SK-N-SH (cell line): Measurements from ENCODE around the gene KAT8. TPM values are rescaled to one million over a fixed set of nuclear protein-coding genes. Genes with fewer than 3 reads are reported as not detected.

Experiments used
- CTCF ChIA-PET: fragments of 300-600, 350-600 bp; formaldehyde crosslinking; extraction: SDS; loops from one replicate; lab custom pipeline; 2021; lab: Yijun Ruan, JAX
- POLR2A ChIA-PET: fragments of 350-600 bp; sonication (Branson Sonifier 250); formaldehyde crosslinking; extraction: SDS; loops from one replicate; lab custom pipeline; 2020; ENCODE audit warnings: antibody characterized with exemption, inconsistent platforms; lab: Yijun Ruan, JAX
- DNase-seq: peaks from one replicate; pipeline ENCODE4 v3.0.0; 2012
- H2AFZ ChIP-seq: fragments of 200-600 bp; sonication (generic); 2 replicates; pipeline ENCODE4 v1.8.1; 2016; ENCODE audit warnings: antibody characterized with exemption, mild to moderate bottlenecking, low read depth
- H3F3A ChIP-seq: fragments of 200-600 bp; sonication (generic); replicated peaks from 2 replicates; pipeline ENCODE3; 2016; ENCODE audit warnings: antibody characterized with exemption, mild to moderate bottlenecking; ENCODE audit not compliant: insufficient read depth
- H3K27ac ChIP-seq, 2 experiments: fragments of 200-500 bp in 1 of 2; fragments of 200-600 bp in 1 of 2; sonication (Bioruptor generic) in 1 of 2; sonication (generic), shearing (Covaris generic) in 1 of 2; 2 replicates each; pipeline versions ENCODE4 v1.5.1 to v1.6.1; 2014 to 2016; ENCODE audit warnings: low read depth in 2 of 2, inconsistent platforms in 1 of 2, low read length in 1 of 2, mild to moderate bottlenecking in 1 of 2, mixed read lengths in 1 of 2
- H3K27me3 ChIP-seq: fragments of 200-600 bp; sonication (generic), shearing (Covaris generic); 2 replicates; pipeline ENCODE4 v1.6.1; 2016; ENCODE audit warnings: mixed run types; ENCODE audit not compliant: insufficient read depth
- H3K36me3 ChIP-seq, 2 experiments: fragments of 200-500 bp in 1 of 2; fragments of 200-600 bp in 1 of 2; sonication (Bioruptor generic) in 1 of 2; sonication (generic) in 1 of 2; replicated peaks in 1 of 2; 2 replicates each; pipeline versions ENCODE3 to v1.5.1; 2014 to 2016; ENCODE audit warnings: low read length in 1 of 2, mild to moderate bottlenecking in 1 of 2; ENCODE audit not compliant: insufficient read depth in 2 of 2, control insufficient read depth in 1 of 2
- H3K4me1 ChIP-seq, 2 experiments: fragments of 200-500 bp in 1 of 2; fragments of 200-600 bp in 1 of 2; sonication (Bioruptor generic) in 1 of 2; sonication (generic), shearing (Covaris generic) in 1 of 2; 2 replicates each; pipeline versions ENCODE4 v1.5.1 to v1.6.1; 2014 to 2016; ENCODE audit warnings: low read depth in 1 of 2, low read length in 1 of 2, mixed run types in 1 of 2; ENCODE audit not compliant: insufficient read depth in 2 of 2, control insufficient read depth in 1 of 2
- H3K4me2 ChIP-seq: fragments of 200-600 bp; sonication (generic), shearing (Covaris generic); 2 replicates; pipeline ENCODE4 v1.6.1; 2017; ENCODE audit warnings: mixed run types
- H3K4me3 ChIP-seq, 2 experiments: fragments of 200-500 bp in 1 of 2; fragments of 200-600 bp in 1 of 2; sonication (Bioruptor generic) in 1 of 2; sonication (generic), shearing (Covaris generic) in 1 of 2; 2 replicates each; pipeline versions ENCODE4 v1.5.1 to v1.8.1; 2014 to 2016; ENCODE audit warnings: low read depth in 2 of 2, inconsistent platforms in 1 of 2, low read length in 1 of 2, mild to moderate bottlenecking in 1 of 2, mixed read lengths in 1 of 2, moderate library complexity in 1 of 2
- H3K79me2 ChIP-seq: fragments of 200-600 bp; sonication (generic); 2 replicates; pipeline ENCODE4 v1.8.1; 2017; ENCODE audit warnings: mild to moderate bottlenecking; ENCODE audit not compliant: insufficient read depth
- H3K9ac ChIP-seq: fragments of 200-600 bp; sonication (generic); 2 replicates; pipeline ENCODE4 v1.6.1; 2017; ENCODE audit warnings: mixed run types
- H3K9me2 ChIP-seq: fragments of 200-600 bp; sonication (generic); 2 replicates; pipeline ENCODE4 v1.6.1; 2017; ENCODE audit warnings: mixed run types
- H3K9me3 ChIP-seq: fragments of 200-600 bp; sonication (generic); 2 replicates; pipeline ENCODE4 v1.6.1; 2017; ENCODE audit warnings: mixed run types, mild to moderate bottlenecking, moderate library complexity
- H4K20me1 ChIP-seq: fragments of 200-600 bp; sonication (generic); 2 replicates; pipeline ENCODE4 v1.6.1; 2017; ENCODE audit warnings: mild to moderate bottlenecking, mixed run types; ENCODE audit not compliant: insufficient read depth
- FOSL2 ChIP-seq: IDR thresholded peaks from 2 replicates; pipeline ENCODE4 v1.4.0; 2012; ENCODE audit warnings: low read depth, mild to moderate bottlenecking, moderate library complexity, borderline replicate concordance
- GABPA ChIP-seq: IDR thresholded peaks from 2 replicates; pipeline ENCODE4 v1.4.0; 2012; ENCODE audit warnings: low read depth, mild to moderate bottlenecking
- MAX ChIP-seq: IDR thresholded peaks from 2 replicates; pipeline ENCODE4 v1.4.0; 2012; ENCODE audit warnings: low read depth
- POLR2AphosphoS5 ChIP-seq: IDR thresholded peaks from 2 replicates; pipeline ENCODE4 v1.6.1; 2012; ENCODE audit warnings: low read depth, low read length
- RAD21 ChIP-seq: IDR thresholded peaks from 2 replicates; pipeline ENCODE4 v1.6.1; 2012; ENCODE audit warnings: mild to moderate bottlenecking, low read length
- RCOR1 ChIP-seq: fragments of 150-350 bp; IDR thresholded peaks from 2 replicates; pipeline ENCODE4 v1.6.1; 2017; ENCODE audit warnings: antibody characterized with exemption, low read length
- TAF1 ChIP-seq: IDR thresholded peaks from 2 replicates; pipeline ENCODE4 v1.6.1; 2012; ENCODE audit warnings: low read depth, mild to moderate bottlenecking, low read length, moderate library complexity, borderline replicate concordance
- TCF12 ChIP-seq: IDR thresholded peaks from 2 replicates; pipeline ENCODE4 v1.4.0; 2012
- YY1 ChIP-seq: IDR thresholded peaks from 2 replicates; pipeline ENCODE4 v1.4.0; 2012; ENCODE audit warnings: low read depth, mild to moderate bottlenecking
- ZBTB33 ChIP-seq: IDR thresholded peaks from 2 replicates; pipeline ENCODE4 v1.4.0; 2012; ENCODE audit warnings: low read depth, borderline replicate concordance
- WGBS: methylation state at CpG from one replicate; pipeline ENCODE4 v1.1.6; 2017; ENCODE audit warnings: low lambda C conversion rate; 5-methylcytosine and 5-hydroxymethylcytosine counted together
- polyA plus RNA-seq, 3 experiments: library from polyadenylated mRNA; depleted of rRNA; stranded (reverse); fragments of >200 nt; gene quantifications; 2 replicates each; pipeline ENCODE4 v1.2.3, GENCODE V29; 2012
- TF ChIP-seq, protein P1 (sequence below): IDR thresholded peaks from 2 replicates; pipeline ENCODE4 v1.6.1; 2012; ENCODE audit warnings: mild to moderate bottlenecking, low read depth, low read length, moderate library complexity

KAT8 gene
- polyA plus RNA-seq, 1 of the 3 experiments (the other 2 are of a cell fraction): 52.0 TPM

GRCh38 chr16:31130336-31130891, 12.9 kb downstream of the KAT8 start:
- WGBS: 100% methylated on average over 3 of the region's 10 CpGs
- H3K79me2 ChIP-seq: no peaks in the 10 kb centered on the region
- no peak for DNase-seq
- no peak overlapping the region for H3K4me3 ChIP-seq
- TF ChIP-seq YY1 (no peak), GABPA (no peak), FOSL2 (no peak), RCOR1 (no peak), RAD21 (no peak), TCF12 (no peak), ZBTB33 (no peak)
- peaks cover 0 to 20% of the 10 kb centered on the region in 2 experiments; a peak in 1 of 4 replicates for H3K4me1 ChIP-seq
- no peak overlapping the region for H3K4me2 ChIP-seq
- H3F3A ChIP-seq: no peaks in the 10 kb centered on the region
- H3K36me3 ChIP-seq: peaks cover 0 to 13% of the 10 kb centered on the region in 2 experiments
- CTCF ChIA-PET: interaction anchor here (3.9 kb wide), 1 partner anchor 12 kb away, joined by 17 read pairs; no protein-coding TSS in a partner anchor
- H3K9ac ChIP-seq: no peak overlapping the region
- POLR2A ChIA-PET: interaction anchor here (0.9 to 1.9 kb wide), 3 partner anchors 9 to 13 kb away, joined by 3 to 4 read pairs (median 4); partner anchors contain the start of gene KAT8
- H4K20me1 ChIP-seq: no peaks in the 10 kb centered on the region
- no peaks in the 10 kb centered on the region for H3K9me3 ChIP-seq
- H2AFZ ChIP-seq: no peak overlapping the region
- no peak overlapping the region for H3K27ac ChIP-seq
- no peaks in the 10 kb centered on the region for H3K9me2 ChIP-seq
- no peaks in the 10 kb centered on the region for H3K27me3 ChIP-seq

- ChIA-PET POLR2A (interaction anchor here (0.9 to 1.9 kb wide), 3 partner anchors 9 to 14 kb away, joined by 3 to 4 read pairs (median 4); partner anchors contain the start of gene KAT8), CTCF (interaction anchor here (0.8 to 3.9 kb wide), 2 partner anchors 12 to 13 kb away, joined by 3 to 17 read pairs; partner anchors contain the start of gene KAT8)
- Histone ChIP-seq H3K27me3 (no peaks in the 10 kb centered on the region), H3K9ac (no peak overlapping the region), H4K20me1 (no peaks in the 10 kb centered on the region), H3K36me3 (peaks cover 0 to 13% of the 10 kb centered on the region in 2 experiments), H3K4me2 (no peak overlapping the region), H3K27ac (no peak overlapping the region), H3K9me2 (no peaks in the 10 kb centered on the region), H2AFZ (no peak overlapping the region), H3K4me3 (no peak overlapping the region), H3F3A (no peaks in the 10 kb centered on the region), H3K4me1 (peaks cover 0 to 20% of the 10 kb centered on the region in 2 experiments; a peak in 1 of 4 replicates), H3K9me3 (no peaks in the 10 kb centered on the region), H3K79me2 (no peaks in the 10 kb centered on the region)
- no peak for TF ChIP-seq FOSL2
- TF ChIP-seq, protein P1, sequence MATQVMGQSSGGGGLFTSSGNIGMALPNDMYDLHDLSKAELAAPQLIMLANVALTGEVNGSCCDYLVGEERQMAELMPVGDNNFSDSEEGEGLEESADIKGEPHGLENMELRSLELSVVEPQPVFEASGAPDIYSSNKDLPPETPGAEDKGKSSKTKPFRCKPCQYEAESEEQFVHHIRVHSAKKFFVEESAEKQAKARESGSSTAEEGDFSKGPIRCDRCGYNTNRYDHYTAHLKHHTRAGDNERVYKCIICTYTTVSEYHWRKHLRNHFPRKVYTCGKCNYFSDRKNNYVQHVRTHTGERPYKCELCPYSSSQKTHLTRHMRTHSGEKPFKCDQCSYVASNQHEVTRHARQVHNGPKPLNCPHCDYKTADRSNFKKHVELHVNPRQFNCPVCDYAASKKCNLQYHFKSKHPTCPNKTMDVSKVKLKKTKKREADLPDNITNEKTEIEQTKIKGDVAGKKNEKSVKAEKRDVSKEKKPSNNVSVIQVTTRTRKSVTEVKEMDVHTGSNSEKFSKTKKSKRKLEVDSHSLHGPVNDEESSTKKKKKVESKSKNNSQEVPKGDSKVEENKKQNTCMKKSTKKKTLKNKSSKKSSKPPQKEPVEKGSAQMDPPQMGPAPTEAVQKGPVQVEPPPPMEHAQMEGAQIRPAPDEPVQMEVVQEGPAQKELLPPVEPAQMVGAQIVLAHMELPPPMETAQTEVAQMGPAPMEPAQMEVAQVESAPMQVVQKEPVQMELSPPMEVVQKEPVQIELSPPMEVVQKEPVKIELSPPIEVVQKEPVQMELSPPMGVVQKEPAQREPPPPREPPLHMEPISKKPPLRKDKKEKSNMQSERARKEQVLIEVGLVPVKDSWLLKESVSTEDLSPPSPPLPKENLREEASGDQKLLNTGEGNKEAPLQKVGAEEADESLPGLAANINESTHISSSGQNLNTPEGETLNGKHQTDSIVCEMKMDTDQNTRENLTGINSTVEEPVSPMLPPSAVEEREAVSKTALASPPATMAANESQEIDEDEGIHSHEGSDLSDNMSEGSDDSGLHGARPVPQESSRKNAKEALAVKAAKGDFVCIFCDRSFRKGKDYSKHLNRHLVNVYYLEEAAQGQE: no peak
- no peak for TF ChIP-seq TAF1
- TF ChIP-seq RAD21: no peak
- TF ChIP-seq POLR2AphosphoS5: no peak
- TF ChIP-seq GABPA: no peak
- TF ChIP-seq RCOR1: no peak
- no peak for TF ChIP-seq MAX
- WGBS: 93% methylated on average over 2 of the region's 6 CpGs
- no peak for DNase-seq
These were observed 13.4 kb downstream of the KAT8 start for GRCh38 chr16:31130899-31131298.
